Measurements from ENCODE around the gene SV2A. TPM values are rescaled to one million over a fixed set of nuclear protein-coding genes. Genes with fewer than 3 reads are reported as not detected.

Gene SV2A
- total RNA-seq, 6 experiments from 2014 or later, result 0.12 to 0.50 (median 0.25) TPM

GRCh38 chr1:149903836-149904491, 13.7 kb downstream of the SV2A start:
- Histone ChIP-seq H3K36me3 (no peaks in the 10 kb centered on the region), H3K9me3 (no peaks in the 10 kb centered on the region), H3K27me3 (no peaks in the 10 kb centered on the region), H3K27ac (no peak overlapping the region), H3K4me3 (no peak overlapping the region), H3K4me1 (peaks cover 0 to 8% (median 0%) of the 10 kb centered on the region in 4 donors)
- no peak for DNase-seq
- no peak for TF ChIP-seq CTCF (IDR thresholded peaks at IDR 0.05)
- TF ChIP-seq POLR2A (IDR thresholded peaks at IDR 0.05), result no peak
- no peak for ATAC-seq
- intact Hi-C loops (cut with DNase I), result no loop called here
- 79% methylated on average over 3 of the region's 5 CpGs for WGBS (ENCODE audit: insufficient coverage, low coverage, low lambda C conversion rate, missing lambda C conversion rate)

- Histone ChIP-seq H3K4me3 (peak within 1 kb of the TSS; percentile 65 to 69 (median 68)), H3K27ac (peak within 1 kb of the TSS; percentile 71 to 87 (median 74)), H3K27me3 (no peaks in the 10 kb centered on the region), H3K9me3 (no peaks in the 10 kb centered on the region), H3K4me1 (peaks cover 0 to 8% (median 0%) of the 10 kb centered on the region in 4 donors), H3K36me3 (no peaks in the 10 kb centered on the region)
- 2% methylated on average over 9 of the region's 65 CpGs for WGBS (ENCODE audit: insufficient coverage, low coverage, low lambda C conversion rate, missing lambda C conversion rate)
- intact Hi-C loops (cut with DNase I), result no loop called here
- TF ChIP-seq POLR2A (IDR thresholded peaks at IDR 0.05) (peak; percentile 89), CTCF (IDR thresholded peaks at IDR 0.05) (no peak)
- DNase-seq (peak; percentile 94 to 97 (median 97)), ATAC-seq (peak; percentile 99 to 100 (median 99))
These were observed 18.0 kb downstream of the SV2A start, which contains the start of gene BOLA1 for GRCh38 chr1:149899460-149900284. BOLA1 (plus strand) TSS chr1:149899568; CDS start chr1:149900060, 492 bp downstream.

- intact Hi-C loops (cut with DNase I), result no loop called here
- TF ChIP-seq CTCF (IDR thresholded peaks at IDR 0.05) (no peak), POLR2A (IDR thresholded peaks at IDR 0.05) (no peak)
- WGBS (ENCODE audit: insufficient coverage, low coverage, low lambda C conversion rate, missing lambda C conversion rate), result 89% methylated on average over 3 of the region's 4 CpGs
These were observed 21.1 kb downstream of the SV2A start for GRCh38 chr1:149896575-149896974.

GRCh38 chr1:149888999-149889289, 28.7 kb downstream of the SV2A start:
- H3K27me3 ChIP-seq, result no peaks in the 10 kb centered on the region
- no peaks in the 10 kb centered on the region for H3K36me3 ChIP-seq
- 29% methylated on average over 6 of the region's 6 CpGs for WGBS (ENCODE audit: insufficient coverage, low coverage, low lambda C conversion rate, missing lambda C conversion rate)
- TF ChIP-seq POLR2A (IDR thresholded peaks at IDR 0.05) (no peak), CTCF (IDR thresholded peaks at IDR 0.05) (no peak)
- peaks cover 0 to 13% (median 5%) of the 10 kb centered on the region in 4 donors for H3K4me1 ChIP-seq
- DNase-seq, result peak in 1 of 3 donors; percentile 49
- no peaks in the 10 kb centered on the region for H3K9me3 ChIP-seq
- peak overlapping the region; percentile 31 to 69 (median 66) for H3K4me3 ChIP-seq
- ATAC-seq, result no peak
- H3K27ac ChIP-seq, result peak overlapping the region; percentile 98 to 99 (median 99)
- intact Hi-C loops (cut with DNase I), result no loop called here

More at GRCh38 chr1:149896575-149896974, 21.1 kb downstream of the SV2A start:
- Histone ChIP-seq H3K4me1 (peaks cover 0 to 8% (median 0%) of the 10 kb centered on the region in 4 donors), H3K9me3 (no peaks in the 10 kb centered on the region), H3K27ac (no peak overlapping the region), H3K27me3 (no peaks in the 10 kb centered on the region), H3K4me3 (no peak overlapping the region), H3K36me3 (no peaks in the 10 kb centered on the region)
- ATAC-seq (no peak), DNase-seq (peak in 1 of 3 donors; percentile 20)

All from right lobe of liver (tissue), 6 donors.